CD4-positive, alpha-beta T cell (primary cell): ENCODE results near the gene CRX. TPM values are rescaled to one million over a fixed set of nuclear protein-coding genes. Genes with fewer than 3 reads are reported as not detected.

ENCODE experiments used
- ATAC-seq: fragments of 200-7000 bp; cut with Tn5 transposase; one replicate; pipeline ENCODE4 v1.10.0; 2022; ENCODE audit warnings: mild to moderate bottlenecking; ENCODE audit not compliant: poor library complexity
- CTCF ChIA-PET: fragments of 350-600 bp; sonication (Branson Sonifier 250); formaldehyde crosslinking; loops from one replicate; lab custom pipeline; 2021; ENCODE audit warnings: antibody characterized with exemption, inconsistent platforms; lab: Charles Lee
- POLR2A ChIA-PET: fragments of 350-600 bp; sonication (Branson Sonifier 250); formaldehyde crosslinking; loops from one replicate; lab custom pipeline; 2021; ENCODE audit warnings: antibody characterized with exemption, inconsistent platforms; lab: Charles Lee
- DNase-seq, 14 experiments: peaks; one replicate each; pipeline ENCODE4 v3.0.0-alpha.2; 2013 to 2020; ENCODE audit warnings: mixed read lengths in 2 of 14
- H3K27ac ChIP-seq, 2 donors: one replicate each; pipeline versions ENCODE4 v1.5.1 to v1.7.0; 2013; ENCODE audit warnings: low read length in 2 of 2, low read depth in 1 of 2, mild to moderate bottlenecking in 1 of 2
- H3K27me3 ChIP-seq, 2 experiments: 1 replicate in 1 of 2; 2 replicates in 1 of 2; pipeline versions ENCODE4 v1.6.1 to v1.7.0; 2013; ENCODE audit warnings: low read length in 2 of 2, control low read depth in 1 of 2, mild to moderate bottlenecking in 1 of 2, moderate library complexity in 1 of 2; ENCODE audit not compliant: insufficient read depth in 2 of 2, control insufficient read depth in 1 of 2
- H3K36me3 ChIP-seq: one replicate; pipeline ENCODE4 v1.6.1; 2013; ENCODE audit warnings: low read length, control low read depth; ENCODE audit not compliant: insufficient read depth
- H3K4me1 ChIP-seq: one replicate; pipeline ENCODE4 v1.6.1; 2013; ENCODE audit warnings: low read length, control low read depth; ENCODE audit not compliant: insufficient read depth
- H3K4me3 ChIP-seq: one replicate; pipeline ENCODE4 v1.5.1; 2013; ENCODE audit warnings: mild to moderate bottlenecking, low read length, moderate library complexity
- H3K9me3 ChIP-seq, 2 experiments: 1 replicate in 1 of 2; 2 replicates in 1 of 2; pipeline versions ENCODE4 v1.6.1 to v1.7.0; 2013; ENCODE audit warnings: low read length in 2 of 2, mild to moderate bottlenecking in 2 of 2, control low read depth in 1 of 2, moderate library complexity in 1 of 2; ENCODE audit not compliant: control insufficient read depth in 1 of 2, insufficient read depth in 1 of 2
- H3K27ac Mint-ChIP-seq: one replicate; pipeline ENCODE4 v1.8.0; 2020; ENCODE audit warnings: mixed read lengths
- H3K27me3 Mint-ChIP-seq: one replicate; pipeline ENCODE4 v1.8.0; 2021; ENCODE audit warnings: mixed read lengths
- H3K36me3 Mint-ChIP-seq: one replicate; pipeline ENCODE4 v1.8.0; 2021; ENCODE audit warnings: low read depth, mixed read lengths
- H3K4me1 Mint-ChIP-seq: one replicate; pipeline ENCODE4 v1.8.0; 2021; ENCODE audit warnings: low read depth, mixed read lengths
- H3K4me3 Mint-ChIP-seq: one replicate; pipeline ENCODE4 v1.8.0; 2020; ENCODE audit warnings: mild to moderate bottlenecking, mixed read lengths
- H3K9me3 Mint-ChIP-seq: one replicate; pipeline ENCODE4 v1.8.0; 2020; ENCODE audit warnings: mixed read lengths
- CTCF ChIP-seq: fragments of 200-600 bp; IDR thresholded peaks from one replicate; pipeline ENCODE4 v1.8.0; 2022; ENCODE audit warnings: antibody characterized with exemption, mild to moderate bottlenecking
- intact Hi-C, 2 experiments: fragments of 100-400 bp; cut with DNase I in 1 of 2; cut with micrococcal nuclease in 1 of 2; formaldehyde crosslinking; loops; one replicate each; pipeline versions ENCODE4 v1.15.1 to v1.9.0; 2023 to 2025; cut with DNase I, micrococcal nuclease
- total RNA-seq, 174 experiments: library from RNA in 2 of 174; stranded (reverse) in 2 of 174; gene quantifications; one replicate each; pipeline ENCODE4 v1.2.3 and lab custom pipeline; 2021 to 2026

The CRX gene
- total RNA-seq, 2 experiments from 2014 or later = not detected

- Histone ChIP-seq H3K36me3 (no peaks in the 10 kb centered on the region), H3K4me1 (no peaks in the 10 kb centered on the region), H3K9me3 (no peaks in the 10 kb centered on the region), H3K4me3 (no peak within 1 kb of the TSS), H3K27me3 (peaks cover 0 to 2% of the 10 kb centered on the region in 2 experiments), H3K27ac (no peak within 1 kb of the TSS)
- no peak for TF ChIP-seq CTCF
- H3K4me3 Mint-ChIP-seq = no peak within 1 kb of the TSS
- peaks cover 28% of the 10 kb centered on the region for H3K27me3 Mint-ChIP-seq
- H3K27ac Mint-ChIP-seq = no peak within 1 kb of the TSS
- POLR2A ChIA-PET = no interaction called here
- intact Hi-C loops = no loop called here
- H3K36me3 Mint-ChIP-seq = no peaks in the 10 kb centered on the region
- DNase-seq = no peak
- CTCF ChIA-PET = no interaction called here
- no peak for ATAC-seq
- no peaks in the 10 kb centered on the region for H3K4me1 Mint-ChIP-seq
- no peaks in the 10 kb centered on the region for H3K9me3 Mint-ChIP-seq
Measured at GRCh38 chr19:47886010-47886559, 64.3 kb downstream of the CRX start, which contains the start of gene SULT2A1. SULT2A1 (minus strand) TSS chr19:47886315; CDS start chr19:47886257, 58 bp downstream.

GRCh38 chr19:47890865-47891621, 69.3 kb downstream of the CRX start:
- no peaks in the 10 kb centered on the region for H3K36me3 Mint-ChIP-seq
- H3K4me1 Mint-ChIP-seq = no peaks in the 10 kb centered on the region
- intact Hi-C loops = no loop called here
- peaks cover 0 to under 1% of the 10 kb centered on the region in 2 experiments for H3K9me3 ChIP-seq
- no peaks in the 10 kb centered on the region for H3K27me3 Mint-ChIP-seq
- H3K27me3 ChIP-seq = no peaks in the 10 kb centered on the region
- ChIA-PET POLR2A (no interaction called here), CTCF (no interaction called here)
- ATAC-seq (no peak), DNase-seq (no peak)
- H3K27ac Mint-ChIP-seq = no peak overlapping the region
- H3K4me3 Mint-ChIP-seq = no peak overlapping the region
- H3K4me1 ChIP-seq = no peaks in the 10 kb centered on the region
- no peak overlapping the region for H3K4me3 ChIP-seq
- no peak overlapping the region for H3K27ac ChIP-seq
- H3K9me3 Mint-ChIP-seq = no peaks in the 10 kb centered on the region
- no peak for TF ChIP-seq CTCF
- H3K36me3 ChIP-seq = no peaks in the 10 kb centered on the region

GRCh38 chr19:47891622-47891922, 69.8 kb downstream of the CRX start:
- Mint-ChIP-seq H3K4me1 (no peaks in the 10 kb centered on the region), H3K9me3 (no peaks in the 10 kb centered on the region), H3K27me3 (no peaks in the 10 kb centered on the region), H3K4me3 (no peak overlapping the region), H3K36me3 (no peaks in the 10 kb centered on the region), H3K27ac (no peak overlapping the region)
- ChIA-PET CTCF (no interaction called here), POLR2A (no interaction called here)
- H3K9me3 ChIP-seq = peaks cover 0 to 4% of the 10 kb centered on the region in 2 experiments
- intact Hi-C loops = no loop called here
- H3K36me3 ChIP-seq = no peaks in the 10 kb centered on the region
- TF ChIP-seq CTCF = no peak
- H3K4me3 ChIP-seq = no peak overlapping the region
- H3K27me3 ChIP-seq = no peaks in the 10 kb centered on the region
- DNase-seq (no peak), ATAC-seq (no peak)
- no peak overlapping the region for H3K27ac ChIP-seq
- no peaks in the 10 kb centered on the region for H3K4me1 ChIP-seq
